A549 (cell line): Measurements from ENCODE around the gene TRPM5. TPM values are rescaled to one million over a fixed set of nuclear protein-coding genes. Genes with fewer than 3 reads are reported as not detected.

Experiments used
- ATAC-seq, 2 experiments: fragments of 200-7000 bp in 1 of 2; fragments of >200 bp in 1 of 2; cut with Nextera tagmentation in 1 of 2; cut with Tn5 transposase in 1 of 2; 3 replicates each; pipeline versions ENCODE4 v1.8.0 to v1.9.1; 2018 to 2020; ENCODE audit warnings: mild to moderate bottlenecking in 1 of 2, moderate library complexity in 1 of 2
- CTCF ChIA-PET: fragments of 300-600 bp; sonication (Branson Sonifier 250); formaldehyde crosslinking; extraction: SDS; loops from one replicate; lab custom pipeline; 2021; ENCODE audit warnings: antibody characterized with exemption, inconsistent platforms; lab: Yijun Ruan, JAX
- POLR2A ChIA-PET: fragments of 350-600 bp; formaldehyde crosslinking; extraction: SDS; loops from one replicate; lab custom pipeline; 2021; ENCODE audit warnings: antibody characterized with exemption, inconsistent platforms; lab: Yijun Ruan, JAX
- DNase-seq, 2 experiments: peaks; one replicate each; pipeline versions ENCODE4 v3.0.0 to v3.0.0-alpha.2; 2011 to 2016; ENCODE audit warnings: low read depth in 1 of 2, low spot score in 1 of 2
- FAIRE-seq: peaks from 2 replicates; lab custom pipeline; 2011; peaks lifted over from hg19 to GRCh38; lab: Jason Lieb, UNC
- H3K27ac ChIP-seq, 2 experiments: fragments of >200 bp; sonication (Bioruptor Twin); formaldehyde crosslinking; 3 replicates each; pipeline ENCODE4 v1.5.1; 2016 to 2017
- H3K4me1 ChIP-seq: fragments of >200 bp; sonication (Bioruptor Twin); formaldehyde crosslinking; 3 replicates; pipeline ENCODE4 v1.6.1; 2016
- H3K4me2 ChIP-seq: fragments of >200 bp; sonication (Bioruptor Twin); formaldehyde crosslinking; 3 replicates; pipeline ENCODE4 v1.6.1; 2016
- H3K4me3 ChIP-seq: fragments of >200 bp; sonication (Bioruptor Twin); formaldehyde crosslinking; 3 replicates; pipeline ENCODE4 v1.5.1; 2016
- H3K9me3 ChIP-seq: fragments of >200 bp; sonication (Bioruptor Twin); formaldehyde crosslinking; 3 replicates; pipeline ENCODE4 v1.6.1; 2016
- CBX2 ChIP-seq: fragments of 200-600 bp; sonication (generic); IDR thresholded peaks from 2 replicates; pipeline ENCODE4 v1.6.1; 2016; ENCODE audit warnings: low read depth, mild to moderate bottlenecking, borderline replicate concordance
- CHD2 ChIP-seq: fragments of 150-350 bp; IDR thresholded peaks from 2 replicates; pipeline ENCODE4 v1.6.1; 2014; ENCODE audit warnings: low read length; ENCODE audit not compliant: partially characterized antibody
- CTCF ChIP-seq: fragments of >200 bp; sonication (Bioruptor Twin); formaldehyde crosslinking; IDR thresholded peaks from 3 replicates; pipeline ENCODE4 v1.5.1; 2016
- EHMT2 ChIP-seq: fragments of 200-600 bp; sonication (generic); IDR thresholded peaks from 2 replicates; pipeline ENCODE4 v1.6.1; 2016; ENCODE audit warnings: antibody characterized with exemption, low read depth, mild to moderate bottlenecking, moderate library complexity
- ELK1 ChIP-seq: fragments of 150-350 bp; IDR thresholded peaks from 2 replicates; pipeline ENCODE4 v1.6.1; 2014; ENCODE audit warnings: low read depth, mild to moderate bottlenecking, low read length
- EP300 ChIP-seq, 2 experiments: fragments of >200 bp; sonication (Bioruptor Twin); formaldehyde crosslinking; IDR thresholded peaks; 2 replicates in 1 of 2; 3 replicates in 1 of 2; pipeline ENCODE4 v1.6.1; 2016 to 2017
- ESRRA ChIP-seq: fragments of 150-350 bp; IDR thresholded peaks from 2 replicates; pipeline ENCODE4 v1.6.1; 2014; ENCODE audit warnings: mild to moderate bottlenecking, low read length, borderline replicate concordance
- FOSB ChIP-seq: fragments of 250-450 bp; sonication (Bioruptor Pico); IDR thresholded peaks from 2 replicates; pipeline ENCODE4 v1.5.0; 2020; ENCODE audit warnings: mild to moderate bottlenecking, moderate library complexity
- FOSL2 ChIP-seq, 2 experiments: fragments of 450-650 bp in 1 of 2; fragments of >200 bp in 1 of 2; sonication (Bioruptor Twin) in 1 of 2; formaldehyde crosslinking; IDR thresholded peaks; 2 replicates each; pipeline versions ENCODE4 v1.5.0 to v1.6.1; 2016 to 2020; ENCODE audit warnings: mild to moderate bottlenecking in 1 of 2, moderate library complexity in 1 of 2
- FOXS1 ChIP-seq: fragments of 250-450 bp; sonication (Bioruptor Pico); IDR thresholded peaks from 2 replicates; pipeline ENCODE4 v1.5.0; 2020; ENCODE audit warnings: mild to moderate bottlenecking, moderate library complexity
- GATA3 ChIP-seq: IDR thresholded peaks from 2 replicates; pipeline ENCODE4 v1.6.1; 2012; ENCODE audit warnings: borderline replicate concordance
- HOXA7 ChIP-seq: fragments of 250-450 bp; sonication (Bioruptor Pico); IDR thresholded peaks from 2 replicates; pipeline ENCODE4 v1.5.0; 2020; ENCODE audit warnings: mild to moderate bottlenecking, moderate library complexity
- HOXB13 ChIP-seq: fragments of 250-450 bp; sonication (Bioruptor Pico); IDR thresholded peaks from 2 replicates; pipeline ENCODE4 v1.5.0; 2020; ENCODE audit warnings: low read depth, mild to moderate bottlenecking, moderate library complexity
- HOXB5 ChIP-seq: fragments of 250-450 bp; sonication (Bioruptor Pico); IDR thresholded peaks from 2 replicates; pipeline ENCODE4 v1.5.0; 2020; ENCODE audit warnings: mild to moderate bottlenecking, moderate library complexity
- JUN ChIP-seq, 2 experiments: fragments of >200 bp; sonication (Bioruptor Twin); formaldehyde crosslinking; IDR thresholded peaks; 2 replicates in 1 of 2; 3 replicates in 1 of 2; pipeline ENCODE4 v1.6.1; 2016 to 2017
- JUNB ChIP-seq: fragments of >200 bp; sonication (Bioruptor Twin); formaldehyde crosslinking; IDR thresholded peaks from 2 replicates; pipeline ENCODE4 v1.6.1; 2016
- KDM1A ChIP-seq: fragments of 200-600 bp; sonication (generic); IDR thresholded peaks from 2 replicates; pipeline ENCODE4 v1.6.1; 2016; ENCODE audit warnings: low read depth, mild to moderate bottlenecking
- KDM5A ChIP-seq: fragments of 200-600 bp; sonication (generic); IDR thresholded peaks from 2 replicates; pipeline ENCODE4 v1.6.1; 2016; ENCODE audit warnings: antibody characterized with exemption, mild to moderate bottlenecking
- MAFK ChIP-seq: fragments of 450-650 bp; IDR thresholded peaks from 2 replicates; pipeline ENCODE4 v1.6.1; 2014; ENCODE audit not compliant: partially characterized antibody
- MAX ChIP-seq: IDR thresholded peaks from 2 replicates; pipeline ENCODE4 v1.6.1; 2012
- MAZ ChIP-seq: fragments of 150-350 bp; IDR thresholded peaks from 2 replicates; pipeline ENCODE4 v1.6.1; 2014; ENCODE audit warnings: antibody characterized with exemption, low read depth, low read length, borderline replicate concordance
- PBX3 ChIP-seq: IDR thresholded peaks from 2 replicates; pipeline ENCODE4 v1.6.1; 2012
- POLR2A ChIP-seq: IDR thresholded peaks from 2 replicates; pipeline ENCODE4 v1.6.1; 2012; ENCODE audit warnings: mild to moderate bottlenecking, low read length
- RAD21 ChIP-seq, 2 experiments: fragments of >200 bp in 1 of 2; sonication (Bioruptor Twin) in 1 of 2; formaldehyde crosslinking in 1 of 2; IDR thresholded peaks in 1 of 2; conservative IDR thresholded peaks in 1 of 2; 2 replicates in 1 of 2; 3 replicates in 1 of 2; pipeline ENCODE4 v1.6.1; 2012 to 2018; ENCODE audit warnings: inconsistent platforms in 1 of 2
- RARB ChIP-seq: fragments of 250-450 bp; sonication (Bioruptor Pico); IDR thresholded peaks from 2 replicates; pipeline ENCODE4 v1.8.0; 2021; ENCODE audit warnings: mild to moderate bottlenecking, moderate library complexity
- RCOR1 ChIP-seq: fragments of 150-350 bp; IDR thresholded peaks from 2 replicates; pipeline ENCODE4 v1.6.1; 2014; ENCODE audit warnings: antibody characterized with exemption, low read length, low read depth
- RNF2 ChIP-seq: fragments of 200-600 bp; sonication (generic); IDR thresholded peaks from 2 replicates; pipeline ENCODE4 v1.6.1; 2016; ENCODE audit warnings: low read depth, mild to moderate bottlenecking, antibody characterized with exemption, moderate library complexity, borderline replicate concordance
- TFCP2L1 ChIP-seq: fragments of 250-450 bp; sonication (Bioruptor Pico); IDR thresholded peaks from 2 replicates; pipeline ENCODE4 v1.5.0; 2021; ENCODE audit warnings: mild to moderate bottlenecking
- ZC3H11A ChIP-seq: fragments of 450-650 bp; IDR thresholded peaks from 2 replicates; pipeline ENCODE4 v1.6.1; 2014; ENCODE audit warnings: antibody characterized with exemption, mild to moderate bottlenecking
- ZFP36 ChIP-seq: fragments of 450-650 bp; IDR thresholded peaks from 2 replicates; pipeline ENCODE4 v1.6.1; 2014; ENCODE audit warnings: borderline replicate concordance; ENCODE audit not compliant: partially characterized antibody
- ZSCAN20 ChIP-seq: fragments of 250-450 bp; sonication (Bioruptor Pico); IDR thresholded peaks from 2 replicates; pipeline ENCODE4 v1.8.0; 2022; ENCODE audit warnings: mild to moderate bottlenecking, moderate library complexity
- WGBS: methylation state at CpG from one replicate; pipeline ENCODE4 v1.1.6; 2017; ENCODE audit errors: missing lambda C conversion rate; 5-methylcytosine and 5-hydroxymethylcytosine counted together
- polyA plus RNA-seq, 4 experiments: library from polyadenylated mRNA; depleted of rRNA in 3 of 4; stranded (reverse); fragments of >200 nt; fragmentation: RNase III in 1 of 4; extraction: RNeasy Plus Mini Kit Qiagen cat#74134 plus additional on column Dnase treatment in 1 of 4; gene quantifications; 2 replicates in 3 of 4; 3 replicates in 1 of 4; pipeline ENCODE4 v1.2.3, GENCODE V29; 2011 to 2017

Gene TRPM5
- polyA plus RNA-seq, 2 of the 4 experiments (the other 2 are of a cell fraction): not detected

- DNase-seq: no peak
- peaks cover 17% of the 10 kb centered on the region for H3K9me3 ChIP-seq
- no peak overlapping the region for H3K4me2 ChIP-seq
- peaks cover 6% of the 10 kb centered on the region for H3K4me1 ChIP-seq
- POLR2A ChIA-PET: no interaction called here
- no peak for ATAC-seq
- no peak overlapping the region for H3K27ac ChIP-seq
- no peak for FAIRE-seq
- 63% methylated on average over 9 of the region's 12 CpGs for WGBS
- CTCF ChIA-PET: interaction anchor here (2.7 to 4.2 kb wide), 2 partner anchors 27 to 85 kb away, joined by 10 to 16 read pairs; no protein-coding TSS in a partner anchor
- TF ChIP-seq POLR2A (no peak), RARB (no peak), CBX2 (no peak), CTCF (no peak), RCOR1 (no peak), KDM5A (no peak), FOSB (CRISPR knock-in tag) (no peak), RNF2 (no peak), TFCP2L1 (CRISPR knock-in tag) (no peak), MAX (no peak), FOXS1 (CRISPR knock-in tag) (no peak), FOSL2 (IDR thresholded peaks at IDR 0.05) (no peak), FOSL2 (CRISPR knock-in tag; IDR thresholded peaks at IDR 0.05) (no peak), JUNB (no peak), EHMT2 (no peak), MAZ (no peak), ZSCAN20 (CRISPR knock-in tag) (no peak)
- TF ChIP-seq, all 56 proteins: peak for 0
- H3K4me3 ChIP-seq: no peak overlapping the region
Measured at GRCh38 chr11:2447253-2447950, 3.1 kb upstream of the TRPM5 start.

GRCh38 chr11:2446590-2447252, 2.4 kb upstream of the TRPM5 start:
- ChIA-PET CTCF (interaction anchor here (4.2 kb wide), 1 partner anchor 86 kb away, joined by 16 read pairs; no protein-coding TSS in a partner anchor), POLR2A (no interaction called here)
- WGBS: 48% methylated on average over 11 of the region's 15 CpGs

More at GRCh38 chr11:2446590-2447252, 2.4 kb upstream of the TRPM5 start:
- no peak overlapping the region for H3K4me3 ChIP-seq
- H3K9me3 ChIP-seq: peaks cover 17% of the 10 kb centered on the region
- ATAC-seq (no peak), DNase-seq (no peak)
- H3K27ac ChIP-seq: no peak overlapping the region
- TF ChIP-seq MAFK: no peak
- no peak for TF ChIP-seq ESRRA
- no peak for TF ChIP-seq EP300 (IDR thresholded peaks at IDR 0.05)
- TF ChIP-seq MAZ: no peak
- no peak for TF ChIP-seq ZSCAN20 (CRISPR knock-in tag)
- no peak for TF ChIP-seq TFCP2L1 (CRISPR knock-in tag)
- TF ChIP-seq JUN (IDR thresholded peaks at IDR 0.05): no peak
- TF ChIP-seq ZFP36: no peak
- TF ChIP-seq KDM1A: no peak
- no peak for TF ChIP-seq HOXB5
- TF ChIP-seq ELK1: no peak
- TF ChIP-seq CHD2: no peak
- TF ChIP-seq HOXA7 (CRISPR knock-in tag): no peak
- no peak for TF ChIP-seq PBX3
- TF ChIP-seq HOXB13 (CRISPR knock-in tag): no peak
- no peak for TF ChIP-seq ZC3H11A
- no peak for TF ChIP-seq GATA3
- no peak for TF ChIP-seq RAD21 (conservative IDR thresholded peaks at IDR 0.05 in 1 of 2, IDR thresholded peaks at IDR 0.05 in 1 of 2)
- TF ChIP-seq MAX: no peak
- TF ChIP-seq POLR2A: no peak
- TF ChIP-seq, all 56 proteins: peak for 0
- no peak for FAIRE-seq
- Histone ChIP-seq H3K4me2 (no peak overlapping the region), H3K4me1 (peaks cover 6% of the 10 kb centered on the region)
